Calu3 (cell line): ENCODE results near the gene ARVCF. TPM values are rescaled to one million over a fixed set of nuclear protein-coding genes. Genes with fewer than 3 reads are reported as not detected.

Experiments
- BruUV-seq: library from RNA; stranded (reverse); fragments of 400-500 nt; replicated peaks from 2 replicates; lab custom pipeline; 2021; lab: Mats Ljungman, UMichigan
- CTCF ChIA-PET: fragments of 300-600 bp; sonication (Branson Sonifier 250); formaldehyde crosslinking; loops from one replicate; lab custom pipeline; 2022; ENCODE audit warnings: antibody characterized with exemption; lab: Charles Lee
- DNase-seq: peaks from one replicate; pipeline ENCODE4 v3.0.0; 2022
- H3K27ac Mint-ChIP-seq: one replicate; pipeline ENCODE4 v1.8.0; 2022; ENCODE audit warnings: mixed read lengths; ENCODE audit not compliant: unreplicated experiment
- H3K27me3 Mint-ChIP-seq: one replicate; pipeline ENCODE4 v1.8.0; 2022; ENCODE audit warnings: mixed read lengths; ENCODE audit not compliant: unreplicated experiment
- H3K36me3 Mint-ChIP-seq: one replicate; pipeline ENCODE4 v1.8.0; 2022; ENCODE audit warnings: mild to moderate bottlenecking, moderate library complexity, mixed read lengths; ENCODE audit not compliant: insufficient read depth, unreplicated experiment
- H3K4me1 Mint-ChIP-seq: one replicate; pipeline ENCODE4 v1.8.0; 2022; ENCODE audit warnings: mild to moderate bottlenecking, low read depth, mixed read lengths; ENCODE audit not compliant: unreplicated experiment
- H3K4me3 Mint-ChIP-seq: one replicate; pipeline ENCODE4 v1.8.0; 2022; ENCODE audit warnings: mild to moderate bottlenecking, low read depth, moderate library complexity, mixed read lengths; ENCODE audit not compliant: unreplicated experiment
- H3K9me3 Mint-ChIP-seq: one replicate; pipeline ENCODE4 v1.8.0; 2022; ENCODE audit warnings: low read depth, mixed read lengths; ENCODE audit not compliant: unreplicated experiment
- CTCF ChIP-seq: fragments of 200-600 bp; IDR thresholded peaks from one replicate; pipeline ENCODE4 v1.8.0; 2022; ENCODE audit warnings: antibody characterized with exemption; ENCODE audit not compliant: unreplicated experiment
- intact Hi-C: fragments of 100-400 bp; cut with micrococcal nuclease; formaldehyde crosslinking; loops from one replicate; pipeline ENCODE4 v1.10.0; 2022; ENCODE audit not compliant: unreplicated experiment
- total RNA-seq: library from RNA; stranded (reverse); gene quantifications from 2 replicates; pipeline ENCODE4 v1.2.3, GENCODE V29; 2022

The ARVCF gene
- total RNA-seq, 1 experiment from 2014 or later: 19.7 TPM

GRCh38 chr22:19971276-19972124 lies 45.1 kb downstream of the ARVCF start:
- no peak for TF ChIP-seq CTCF
- CTCF ChIA-PET: interaction anchor here (0.9 to 1.7 kb wide), 3 partner anchors 13 to 44 kb away, joined by 3 to 15 read pairs (median 3); no protein-coding TSS in a partner anchor
- no TSS peak for BruUV-seq

GRCh38 chr22:19970479-19971275 lies 45.9 kb downstream of the ARVCF start:
- no TSS peak for BruUV-seq
- no peak overlapping the region for H3K27ac Mint-ChIP-seq
- peak; percentile 81 for DNase-seq
- peak; percentile 98 for TF ChIP-seq CTCF
- H3K9me3 Mint-ChIP-seq: no peaks in the 10 kb centered on the region
- no peak overlapping the region for H3K4me3 Mint-ChIP-seq
- intact Hi-C loops: loop anchor here (2.0 to 5.0 kb wide), 2 partner anchors 42 to 58 kb away; no protein-coding TSS in a partner anchor
- peaks cover 61% of the 10 kb centered on the region for H3K36me3 Mint-ChIP-seq
- peaks cover 19% of the 10 kb centered on the region for H3K4me1 Mint-ChIP-seq
- H3K27me3 Mint-ChIP-seq: no peaks in the 10 kb centered on the region
- CTCF ChIA-PET: interaction anchor here (0.7 to 1.7 kb wide), 5 partner anchors 13 to 57 kb away, joined by 3 to 15 read pairs (median 4); no protein-coding TSS in a partner anchor

More at GRCh38 chr22:19971276-19972124, 45.1 kb downstream of the ARVCF start:
- no peak for DNase-seq
- H3K9me3 Mint-ChIP-seq: no peaks in the 10 kb centered on the region
- intact Hi-C loops: loop anchor here (2.0 to 5.0 kb wide), 2 partner anchors 41 to 57 kb away; no protein-coding TSS in a partner anchor
- H3K27me3 Mint-ChIP-seq: no peaks in the 10 kb centered on the region
- peak overlapping the region; percentile 40 for H3K27ac Mint-ChIP-seq
- no peak overlapping the region for H3K4me3 Mint-ChIP-seq
- H3K36me3 Mint-ChIP-seq: peaks cover 55% of the 10 kb centered on the region
- peaks cover 13% of the 10 kb centered on the region for H3K4me1 Mint-ChIP-seq

- TF ChIP-seq CTCF: no peak
- Mint-ChIP-seq H3K9me3 (no peaks in the 10 kb centered on the region), H3K27ac (no peak overlapping the region), H3K36me3 (peaks cover 62% of the 10 kb centered on the region), H3K4me1 (peaks cover 23% of the 10 kb centered on the region), H3K27me3 (no peaks in the 10 kb centered on the region), H3K4me3 (no peak overlapping the region)
- DNase-seq: no peak
- CTCF ChIA-PET: interaction anchor here (0.7 to 1.7 kb wide), 4 partner anchors 13 to 57 kb away, joined by 3 to 15 read pairs (median 4); no protein-coding TSS in a partner anchor
- BruUV-seq: no TSS peak
- intact Hi-C loops: loop anchor here (2.0 to 5.0 kb wide), 2 partner anchors 42 to 59 kb away; no protein-coding TSS in a partner anchor
These were observed 46.6 kb downstream of the ARVCF start for GRCh38 chr22:19970031-19970478.
